Fibroblast of villous mesenchyme (primary cell): ENCODE data around the gene PTPRA. TPM values are rescaled to one million over a fixed set of nuclear protein-coding genes. Genes with fewer than 3 reads are reported as not detected.

ENCODE experiments used
- DNase-seq: peaks from one replicate; pipeline ENCODE4 v3.0.0-alpha.2; 2010; ENCODE audit warnings: low read depth
- H3K4me3 ChIP-seq: 2 replicates; pipeline ENCODE4 v1.5.1; 2011; ENCODE audit warnings: low read depth, mild to moderate bottlenecking, low read length
- total RNA-seq: library from RNA; depleted of rRNA; stranded (reverse); fragments of >200 nt; gene quantifications from 2 replicates; pipeline ENCODE4 v1.2.3, GENCODE V29; 2012
- TF ChIP-seq, protein P1 (sequence below): IDR thresholded peaks from 2 replicates; pipeline ENCODE4 v1.5.1; 2012; ENCODE audit warnings: low read depth, mild to moderate bottlenecking, low read length; ENCODE audit not compliant: insufficient read depth

PTPRA gene
- total RNA-seq, 1 donor = 41.5 TPM

DNA sequence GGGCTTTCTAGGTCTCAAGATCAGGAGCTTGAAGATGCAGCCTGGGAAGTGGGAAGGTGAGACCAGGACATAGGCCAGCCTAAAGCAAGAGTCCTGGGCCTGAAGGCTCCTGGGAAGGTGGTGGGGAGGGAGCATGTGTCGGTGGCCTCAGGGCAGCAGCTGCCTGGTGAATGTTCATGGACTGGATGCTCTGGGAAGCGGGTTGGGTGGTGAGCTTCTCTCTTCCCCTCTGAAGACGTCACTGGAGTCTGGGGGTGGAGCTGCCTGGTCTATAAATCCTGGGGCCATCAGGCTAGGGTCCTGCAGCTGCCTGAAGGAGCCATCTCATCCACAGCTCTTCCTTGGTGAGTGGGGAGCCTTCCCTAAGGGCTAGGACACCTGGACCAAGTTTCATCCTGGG lies 170.0 kb downstream of the PTPRA start, which contains the start of gene GNRH2:
GNRH2 (plus strand) TSS at position 301 of the 400 bp plus-strand sequence. CDS start 793 bp downstream, outside the sequence.
- TF ChIP-seq, protein P1, sequence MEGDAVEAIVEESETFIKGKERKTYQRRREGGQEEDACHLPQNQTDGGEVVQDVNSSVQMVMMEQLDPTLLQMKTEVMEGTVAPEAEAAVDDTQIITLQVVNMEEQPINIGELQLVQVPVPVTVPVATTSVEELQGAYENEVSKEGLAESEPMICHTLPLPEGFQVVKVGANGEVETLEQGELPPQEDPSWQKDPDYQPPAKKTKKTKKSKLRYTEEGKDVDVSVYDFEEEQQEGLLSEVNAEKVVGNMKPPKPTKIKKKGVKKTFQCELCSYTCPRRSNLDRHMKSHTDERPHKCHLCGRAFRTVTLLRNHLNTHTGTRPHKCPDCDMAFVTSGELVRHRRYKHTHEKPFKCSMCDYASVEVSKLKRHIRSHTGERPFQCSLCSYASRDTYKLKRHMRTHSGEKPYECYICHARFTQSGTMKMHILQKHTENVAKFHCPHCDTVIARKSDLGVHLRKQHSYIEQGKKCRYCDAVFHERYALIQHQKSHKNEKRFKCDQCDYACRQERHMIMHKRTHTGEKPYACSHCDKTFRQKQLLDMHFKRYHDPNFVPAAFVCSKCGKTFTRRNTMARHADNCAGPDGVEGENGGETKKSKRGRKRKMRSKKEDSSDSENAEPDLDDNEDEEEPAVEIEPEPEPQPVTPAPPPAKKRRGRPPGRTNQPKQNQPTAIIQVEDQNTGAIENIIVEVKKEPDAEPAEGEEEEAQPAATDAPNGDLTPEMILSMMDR = no peak
- DNase-seq = no peak
- H3K4me3 ChIP-seq = no peak within 1 kb of the TSS

DNA sequence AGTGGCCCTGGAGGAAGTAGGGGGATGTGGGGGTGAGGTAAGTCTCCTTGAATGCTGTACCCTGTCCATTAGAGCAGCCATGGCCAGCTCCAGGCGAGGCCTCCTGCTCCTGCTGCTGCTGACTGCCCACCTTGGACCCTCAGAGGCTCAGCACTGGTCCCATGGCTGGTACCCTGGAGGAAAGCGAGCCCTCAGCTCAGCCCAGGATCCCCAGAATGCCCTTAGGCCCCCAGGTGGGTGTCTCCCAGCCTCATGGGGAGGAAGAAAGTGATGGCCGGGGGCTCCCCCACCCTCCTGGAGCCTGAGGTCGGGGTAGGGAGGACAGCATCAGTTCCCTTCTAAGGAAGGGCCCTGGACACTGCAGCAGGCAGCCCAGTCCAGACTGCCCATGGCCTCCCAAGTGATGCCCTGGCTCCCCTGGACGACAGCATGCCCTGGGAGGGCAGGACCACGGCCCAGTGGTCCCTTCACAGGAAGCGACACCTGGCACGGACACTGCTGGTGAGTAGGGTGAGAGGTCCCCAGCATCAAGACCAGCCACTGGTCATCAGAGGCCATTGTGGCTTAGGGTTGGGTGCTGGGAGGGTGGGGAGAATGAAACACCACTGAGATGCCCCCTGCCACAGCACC lies 171.2 kb downstream of the PTPRA start:
- no peak overlapping the region for H3K4me3 ChIP-seq
- TF ChIP-seq, protein P1 = no peak
- DNase-seq = no peak

DNA sequence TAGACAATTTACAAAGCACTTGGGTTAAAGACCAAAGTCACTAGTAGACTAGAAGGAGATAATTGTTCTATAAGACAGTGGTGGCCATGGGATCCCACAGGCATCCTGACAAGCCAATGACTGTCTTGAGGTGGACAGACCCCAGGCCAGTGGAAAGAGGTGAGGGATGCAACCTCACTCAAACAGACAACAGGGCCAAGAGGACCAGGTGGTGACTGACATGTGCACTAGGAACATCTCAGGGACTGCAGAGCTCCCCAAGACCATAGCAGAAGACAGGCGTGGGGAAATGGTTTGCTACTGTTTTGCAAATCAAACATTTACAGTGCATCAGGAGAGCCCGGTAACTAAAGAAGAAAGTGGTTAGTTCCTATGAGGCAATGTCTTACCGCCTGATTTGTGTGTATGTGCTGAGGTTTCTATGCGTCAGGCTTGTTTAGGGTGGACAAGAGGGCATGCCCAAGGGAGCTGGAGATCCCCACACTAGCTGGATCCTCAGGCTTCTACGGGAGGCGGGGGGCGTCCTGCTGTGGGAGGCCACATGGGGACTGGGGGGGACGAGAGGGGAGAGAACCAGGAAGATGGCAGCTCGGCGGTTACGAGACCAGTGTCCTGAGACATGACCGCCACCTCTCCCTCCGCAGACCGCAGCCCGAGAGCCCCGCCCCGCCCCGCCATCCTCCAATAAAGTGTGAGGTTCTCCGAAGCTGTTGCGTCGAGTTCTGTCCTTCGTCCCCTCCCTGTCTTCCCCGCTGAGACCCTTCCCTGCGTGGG lies 171.9 kb downstream of the PTPRA start:
- peak; percentile 84 for DNase-seq
- peak overlapping the region; percentile 82 for H3K4me3 ChIP-seq
- TF ChIP-seq, protein P1 = no peak

DNA sequence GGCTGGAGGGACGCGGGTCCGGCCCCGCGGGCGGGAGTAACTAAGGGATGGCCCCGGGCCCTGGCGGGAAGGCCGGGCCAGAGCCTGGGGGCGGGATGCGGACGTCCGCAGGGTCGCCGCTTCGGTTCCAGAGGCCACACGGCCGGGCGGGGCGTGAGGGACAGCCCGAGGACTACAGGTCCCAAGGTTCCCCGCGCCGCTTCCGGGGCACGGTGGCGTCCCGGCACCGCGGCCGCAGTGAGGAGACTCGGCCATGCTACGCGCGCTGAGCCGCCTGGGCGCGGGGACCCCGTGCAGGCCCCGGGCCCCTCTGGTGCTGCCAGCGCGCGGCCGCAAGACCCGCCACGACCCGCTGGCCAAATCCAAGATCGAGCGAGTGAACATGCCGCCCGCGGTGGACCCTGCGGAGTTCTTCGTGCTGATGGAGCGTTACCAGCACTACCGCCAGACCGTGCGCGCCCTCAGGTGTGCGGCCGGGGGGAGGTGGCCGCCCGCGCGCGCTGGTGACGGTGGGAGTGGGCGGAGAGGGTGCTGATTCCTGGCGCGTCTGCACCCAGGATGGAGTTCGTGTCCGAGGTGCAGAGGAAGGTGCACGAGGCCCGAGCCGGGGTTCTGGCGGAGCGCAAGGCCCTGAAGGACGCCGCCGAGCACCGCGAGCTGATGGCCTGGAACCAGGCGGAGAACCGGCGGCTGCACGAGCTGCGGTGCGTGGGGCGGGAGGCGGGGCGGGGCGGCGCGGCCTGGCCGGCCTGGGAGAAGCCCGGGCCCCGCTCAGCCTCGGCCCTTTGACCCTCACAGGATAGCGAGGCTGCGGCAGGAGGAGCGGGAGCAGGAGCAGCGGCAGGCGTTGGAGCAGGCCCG lies 172.8 kb downstream of the PTPRA start, which contains the start of gene MRPS26:
MRPS26 (plus strand) TSS at position 237 of the 861 bp plus-strand sequence; CDS start at position 254, 17 bp downstream.
- DNase-seq = peak; percentile 88
- H3K4me3 ChIP-seq = peak within 1 kb of the TSS; percentile 82
- TF ChIP-seq, protein P1 = no peak

DNA sequence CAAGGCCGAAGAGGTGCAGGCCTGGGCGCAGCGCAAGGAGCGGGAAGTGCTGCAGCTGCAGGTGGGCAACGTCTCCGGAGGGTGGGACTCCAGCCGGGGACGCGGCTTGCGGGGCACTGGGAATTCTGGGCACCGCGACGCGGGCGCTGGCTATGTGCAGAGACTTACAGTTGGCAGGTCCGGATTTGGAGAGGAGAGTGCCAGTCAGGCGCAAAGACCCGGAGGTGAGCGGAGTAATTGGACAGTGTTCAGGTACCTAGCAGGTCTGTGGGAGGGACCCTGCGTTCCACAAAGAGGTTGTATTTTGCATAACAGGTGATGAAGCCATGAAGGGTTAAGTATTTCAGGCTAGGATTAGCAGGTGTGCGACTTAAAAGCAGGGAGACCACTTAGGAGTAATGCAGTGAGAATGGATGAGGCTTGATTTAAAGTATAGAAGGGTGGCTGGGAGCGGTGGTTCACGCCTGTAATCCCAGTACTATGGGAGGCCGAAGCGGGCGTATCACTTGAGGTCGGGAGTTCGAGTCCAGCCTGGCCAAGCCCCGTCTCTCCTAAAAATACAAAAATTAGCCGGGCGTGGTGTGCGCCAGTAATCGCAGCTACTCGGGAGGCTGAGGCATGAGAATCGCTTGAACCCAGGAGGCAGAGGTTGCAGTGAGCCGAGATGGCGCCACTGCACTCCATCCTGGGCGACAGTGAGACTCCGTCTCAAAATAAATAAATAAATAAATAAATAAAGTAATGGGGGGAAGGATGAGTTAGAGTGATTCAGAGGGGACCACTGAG lies 173.6 kb downstream of the PTPRA start:
- TF ChIP-seq, protein P1 = no peak
- H3K4me3 ChIP-seq = peak overlapping the region; percentile 82
- no peak for DNase-seq
